Measurements from ENCODE around the gene ZNF774.
A peak's percentile ranks its signal among the peaks of the same experiment; 100 is the strongest.
"Not testable (repeated sequence)": the region's sequence is repeated elsewhere in the genome, so short reads cannot be mapped to it uniquely, and the experiment has no call there.

ZNF774 gene

GRCh38 chr15:90402767-90403166 lies 50.7 kb downstream of the ZNF774 start:
- H3K27me3 ChIP-seq (ENCODE audit: insufficient read depth, low read length): no peaks in the 10 kb centered on the region
- H3K4me1 ChIP-seq (ENCODE audit: control insufficient read depth, insufficient read depth, low read length, unreplicated experiment): peaks cover 67% of the 10 kb centered on the region
- no peak overlapping the region for H2AFZ ChIP-seq (ENCODE audit: low read length, unreplicated experiment)
- H3K4me3 ChIP-seq (ENCODE audit: low read depth, low read length): no peak overlapping the region
- peak overlapping the region; percentile 93 for H3K27ac ChIP-seq (ENCODE audit: low read depth, low read length)
- H3K79me2 ChIP-seq (ENCODE audit: control insufficient read depth, insufficient read depth, low read length, unreplicated experiment): peaks cover 91% of the 10 kb centered on the region
- no peaks in the 10 kb centered on the region; the same call in 1 of the 2 replicates for H3K36me3 ChIP-seq (ENCODE audit: insufficient read depth, low read length)

GRCh38 chr15:90405055-90405607 lies 53.0 kb downstream of the ZNF774 start:
- H2AFZ ChIP-seq (ENCODE audit: low read length, unreplicated experiment): no peak overlapping the region
- peaks cover 6% of the 10 kb centered on the region for H3K36me3 ChIP-seq (ENCODE audit: insufficient read depth, low read length)
- H3K79me2 ChIP-seq (ENCODE audit: control insufficient read depth, insufficient read depth, low read length, unreplicated experiment): peaks cover 86% of the 10 kb centered on the region
- H3K27ac ChIP-seq (ENCODE audit: low read depth, low read length): peak overlapping the region; percentile 54
- H3K4me3 ChIP-seq (ENCODE audit: low read depth, low read length): no peak overlapping the region
- H3K4me1 ChIP-seq (ENCODE audit: control insufficient read depth, insufficient read depth, low read length, unreplicated experiment): peaks cover 70% of the 10 kb centered on the region
- H3K27me3 ChIP-seq (ENCODE audit: insufficient read depth, low read length): no peaks in the 10 kb centered on the region

GRCh38 chr15:90407336-90407735 lies 55.3 kb downstream of the ZNF774 start:
- H3K79me2 ChIP-seq (ENCODE audit: control insufficient read depth, insufficient read depth, low read length, unreplicated experiment): peaks cover 83% of the 10 kb centered on the region
- peaks cover 57% of the 10 kb centered on the region for H3K4me1 ChIP-seq (ENCODE audit: control insufficient read depth, insufficient read depth, low read length, unreplicated experiment)
- H3K27me3 ChIP-seq (ENCODE audit: insufficient read depth, low read length): no peaks in the 10 kb centered on the region
- peaks cover 6% of the 10 kb centered on the region for H3K36me3 ChIP-seq (ENCODE audit: insufficient read depth, low read length)
- H2AFZ ChIP-seq (ENCODE audit: low read length, unreplicated experiment): no peak overlapping the region
- no peak overlapping the region for H3K4me3 ChIP-seq (ENCODE audit: low read depth, low read length)
- peak overlapping the region; percentile 54; the same call in 1 of the 2 replicates for H3K27ac ChIP-seq (ENCODE audit: low read depth, low read length)

GRCh38 chr15:90407871-90408317 lies 55.8 kb downstream of the ZNF774 start:
- peaks cover 58% of the 10 kb centered on the region for H3K4me1 ChIP-seq (ENCODE audit: control insufficient read depth, insufficient read depth, low read length, unreplicated experiment)
- no peaks in the 10 kb centered on the region for H3K27me3 ChIP-seq (ENCODE audit: insufficient read depth, low read length)
- peaks cover 87% of the 10 kb centered on the region for H3K79me2 ChIP-seq (ENCODE audit: control insufficient read depth, insufficient read depth, low read length, unreplicated experiment)
- H2AFZ ChIP-seq (ENCODE audit: low read length, unreplicated experiment): no peak overlapping the region
- H3K4me3 ChIP-seq (ENCODE audit: low read depth, low read length): no peak overlapping the region
- peak overlapping the region; percentile 54; the same call in 1 of the 2 replicates for H3K27ac ChIP-seq (ENCODE audit: low read depth, low read length)
- H3K36me3 ChIP-seq (ENCODE audit: insufficient read depth, low read length): peaks cover 6% of the 10 kb centered on the region

- Histone ChIP-seq H3K4me1 (ENCODE audit: control insufficient read depth, insufficient read depth, low read length, unreplicated experiment) (peaks cover 60% of the 10 kb centered on the region), H2AFZ (ENCODE audit: low read length, unreplicated experiment) (no peak overlapping the region), H3K36me3 (ENCODE audit: insufficient read depth, low read length) (peaks cover 6% of the 10 kb centered on the region), H3K79me2 (ENCODE audit: control insufficient read depth, insufficient read depth, low read length, unreplicated experiment) (peaks cover 87% of the 10 kb centered on the region), H3K4me3 (ENCODE audit: low read depth, low read length) (no peak overlapping the region), H3K27me3 (ENCODE audit: insufficient read depth, low read length) (no peaks in the 10 kb centered on the region), H3K27ac (ENCODE audit: low read depth, low read length) (peak overlapping the region; percentile 42; the same call in 1 of the 2 replicates)
These were observed 56.6 kb downstream of the ZNF774 start for GRCh38 chr15:90408657-90409056.

DNA sequence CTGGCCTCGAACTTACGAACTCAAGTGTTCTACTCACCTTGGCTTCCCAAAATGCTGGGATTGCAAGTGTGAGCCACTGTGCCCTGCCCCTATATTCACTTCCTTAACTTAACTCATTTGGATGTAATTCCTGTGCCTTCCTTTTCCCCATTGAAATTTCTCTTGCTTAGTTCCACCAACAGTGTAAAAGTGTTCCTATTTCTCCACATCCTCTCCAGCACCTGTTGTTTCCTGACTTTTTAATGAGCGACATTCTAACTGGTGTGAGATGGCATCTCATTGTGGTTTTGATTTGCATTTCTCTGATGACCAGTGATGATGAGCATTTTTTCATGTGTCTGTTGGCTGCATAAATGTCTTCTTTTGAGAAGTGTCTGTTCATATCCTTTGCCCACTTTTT lies 57.5 kb downstream of the ZNF774 start:
- Histone ChIP-seq H3K4me1 (ENCODE audit: control insufficient read depth, insufficient read depth, low read length, unreplicated experiment) (peaks cover 61% of the 10 kb centered on the region), H3K79me2 (ENCODE audit: control insufficient read depth, insufficient read depth, low read length, unreplicated experiment) (peaks cover 87% of the 10 kb centered on the region)
- H3K27ac ChIP-seq (ENCODE audit: low read depth, low read length): not testable (repeated sequence)

GRCh38 chr15:90410316-90410715 lies 58.2 kb downstream of the ZNF774 start:
- H3K4me1 ChIP-seq (ENCODE audit: control insufficient read depth, insufficient read depth, low read length, unreplicated experiment): peaks cover 64% of the 10 kb centered on the region
- not testable (repeated sequence) for H3K27ac ChIP-seq (ENCODE audit: low read depth, low read length); H3K4me3 ChIP-seq (ENCODE audit: low read depth, low read length)

More for the DNA sequence above, 57.5 kb downstream of the ZNF774 start:
- not testable (repeated sequence) for H2AFZ ChIP-seq (ENCODE audit: low read length, unreplicated experiment); H3K36me3 ChIP-seq (ENCODE audit: insufficient read depth, low read length); H3K4me3 ChIP-seq (ENCODE audit: low read depth, low read length); H3K27me3 ChIP-seq (ENCODE audit: insufficient read depth, low read length)

GRCh38 chr15:90411176-90411575 lies 59.1 kb downstream of the ZNF774 start:
- Histone ChIP-seq H3K79me2 (ENCODE audit: control insufficient read depth, insufficient read depth, low read length, unreplicated experiment) (peaks cover 81% of the 10 kb centered on the region), H3K4me3 (ENCODE audit: low read depth, low read length) (no peak overlapping the region), H2AFZ (ENCODE audit: low read length, unreplicated experiment) (no peak overlapping the region), H3K36me3 (ENCODE audit: insufficient read depth, low read length) (peaks cover 6% of the 10 kb centered on the region; the same call in 1 of the 2 replicates), H3K27me3 (ENCODE audit: insufficient read depth, low read length) (no peaks in the 10 kb centered on the region), H3K27ac (ENCODE audit: low read depth, low read length) (no peak overlapping the region), H3K4me1 (ENCODE audit: control insufficient read depth, insufficient read depth, low read length, unreplicated experiment) (peaks cover 55% of the 10 kb centered on the region)

More at GRCh38 chr15:90410316-90410715, 58.2 kb downstream of the ZNF774 start:
- not testable (repeated sequence) for H3K36me3 ChIP-seq (ENCODE audit: insufficient read depth, low read length); H3K27me3 ChIP-seq (ENCODE audit: insufficient read depth, low read length); H2AFZ ChIP-seq (ENCODE audit: low read length, unreplicated experiment)
- H3K79me2 ChIP-seq (ENCODE audit: control insufficient read depth, insufficient read depth, low read length, unreplicated experiment): peaks cover 85% of the 10 kb centered on the region
